ENCODE results near the gene RCBTB1.

DNA sequence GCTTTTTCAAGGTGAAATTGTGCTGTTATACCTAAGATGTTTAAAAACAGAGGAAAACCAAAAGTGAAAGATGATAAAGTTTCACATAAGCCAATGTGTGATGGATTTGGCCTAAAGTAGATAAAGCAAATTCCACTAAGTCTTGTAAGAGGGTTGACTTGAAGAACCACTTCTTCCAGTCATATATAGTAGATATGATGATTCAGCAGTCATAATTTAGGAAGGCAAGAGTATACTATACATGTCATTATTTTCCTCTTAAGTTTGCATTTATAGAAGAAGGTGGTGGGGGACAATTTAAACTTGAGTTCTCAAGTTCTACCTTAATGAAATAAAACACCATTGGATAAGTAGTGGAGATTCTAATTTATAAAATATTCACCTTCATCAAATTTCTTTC is 52.3 kb downstream of the RCBTB1 start:
- TF ChIP-seq, protein P1, sequence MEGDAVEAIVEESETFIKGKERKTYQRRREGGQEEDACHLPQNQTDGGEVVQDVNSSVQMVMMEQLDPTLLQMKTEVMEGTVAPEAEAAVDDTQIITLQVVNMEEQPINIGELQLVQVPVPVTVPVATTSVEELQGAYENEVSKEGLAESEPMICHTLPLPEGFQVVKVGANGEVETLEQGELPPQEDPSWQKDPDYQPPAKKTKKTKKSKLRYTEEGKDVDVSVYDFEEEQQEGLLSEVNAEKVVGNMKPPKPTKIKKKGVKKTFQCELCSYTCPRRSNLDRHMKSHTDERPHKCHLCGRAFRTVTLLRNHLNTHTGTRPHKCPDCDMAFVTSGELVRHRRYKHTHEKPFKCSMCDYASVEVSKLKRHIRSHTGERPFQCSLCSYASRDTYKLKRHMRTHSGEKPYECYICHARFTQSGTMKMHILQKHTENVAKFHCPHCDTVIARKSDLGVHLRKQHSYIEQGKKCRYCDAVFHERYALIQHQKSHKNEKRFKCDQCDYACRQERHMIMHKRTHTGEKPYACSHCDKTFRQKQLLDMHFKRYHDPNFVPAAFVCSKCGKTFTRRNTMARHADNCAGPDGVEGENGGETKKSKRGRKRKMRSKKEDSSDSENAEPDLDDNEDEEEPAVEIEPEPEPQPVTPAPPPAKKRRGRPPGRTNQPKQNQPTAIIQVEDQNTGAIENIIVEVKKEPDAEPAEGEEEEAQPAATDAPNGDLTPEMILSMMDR (IDR thresholded peaks at IDR 0.05), result no peak
- no peak for TF ChIP-seq POLR2A (IDR thresholded peaks at IDR 0.05)

Data from body of pancreas (tissue), 4 donors.